NK-92 (cell line): Measurements from ENCODE around the gene ASB6.

Source experiments
- DNase-seq: peaks from one replicate; lab custom pipeline; 2025; ENCODE audit not compliant: unreplicated experiment; lab: John Stamatoyannopoulos, UW

The ASB6 gene

DNA sequence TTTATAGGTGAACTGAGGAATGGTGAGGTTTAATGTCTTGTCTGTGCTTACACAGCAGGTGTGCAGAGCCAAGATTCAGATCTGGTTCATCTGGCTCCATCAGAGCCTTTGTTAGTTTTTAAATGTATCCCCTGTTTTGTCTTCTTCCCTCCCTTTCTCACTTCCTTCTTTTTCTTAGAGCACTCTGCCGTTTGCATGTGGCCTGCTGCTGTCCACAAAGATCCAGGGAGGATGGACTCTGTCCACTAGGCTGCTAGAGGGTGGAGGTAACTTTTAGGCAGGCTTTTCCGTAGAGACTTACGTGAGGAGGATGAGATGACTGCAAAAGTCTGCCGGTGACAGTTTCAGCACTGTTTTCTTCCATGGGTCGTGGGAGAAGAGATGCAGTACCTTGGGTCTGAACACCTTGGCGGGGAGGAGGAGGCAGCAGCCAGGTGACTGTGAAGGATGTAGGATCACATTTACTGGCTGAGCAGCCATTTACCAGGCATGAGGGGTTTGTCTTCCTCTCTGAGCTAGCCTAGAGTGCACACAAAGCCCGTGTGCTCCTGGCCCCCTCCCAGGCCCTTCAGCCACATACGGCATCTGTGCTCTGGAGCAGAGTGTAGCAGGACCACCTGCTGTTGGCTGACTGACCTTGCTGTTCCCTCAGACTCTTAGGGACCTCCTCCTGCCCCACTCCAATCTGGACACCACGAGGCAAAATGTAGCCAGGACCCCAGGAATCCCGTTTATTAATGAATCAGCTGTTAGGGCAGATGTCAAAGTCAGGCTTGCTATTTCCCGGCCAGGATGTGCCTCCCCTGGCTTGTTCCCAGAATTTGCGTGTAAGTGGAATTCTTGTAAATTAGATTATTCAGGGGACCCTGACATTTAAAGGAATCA is 14.2 kb downstream of the ASB6 start:
- no peak for DNase-seq

- no peak for DNase-seq
Measured at GRCh38 chr9:129626625-129627284, 15.2 kb downstream of the ASB6 start.

- no peak for DNase-seq
Measured at GRCh38 chr9:129626079-129626624, 15.8 kb downstream of the ASB6 start, which contains the start of gene NTMT1. Gene NTMT1 (plus strand): TSS chr9:129626163. CDS start chr9:129632704, 6,541 bp downstream.

DNA sequence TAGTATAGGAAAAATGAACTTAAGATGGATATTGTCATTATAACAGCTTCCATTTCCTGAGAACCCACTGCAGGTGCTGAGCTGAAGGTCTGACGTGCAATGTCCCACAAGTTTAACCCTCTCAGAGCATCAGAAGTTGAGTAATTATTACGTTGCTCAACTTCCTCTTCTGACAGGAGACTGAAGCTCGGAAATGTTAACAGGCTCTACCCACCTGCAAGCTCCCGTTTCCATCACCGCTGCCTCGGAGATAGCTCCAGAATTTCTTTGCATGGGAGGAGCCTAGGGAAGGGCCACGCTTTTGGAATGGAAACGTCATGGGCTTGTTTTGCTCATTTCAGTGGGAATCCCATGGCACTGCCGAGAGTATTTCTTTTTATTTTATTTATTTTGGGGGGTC is 17.0 kb downstream of the ASB6 start:
- no peak for DNase-seq

DNA sequence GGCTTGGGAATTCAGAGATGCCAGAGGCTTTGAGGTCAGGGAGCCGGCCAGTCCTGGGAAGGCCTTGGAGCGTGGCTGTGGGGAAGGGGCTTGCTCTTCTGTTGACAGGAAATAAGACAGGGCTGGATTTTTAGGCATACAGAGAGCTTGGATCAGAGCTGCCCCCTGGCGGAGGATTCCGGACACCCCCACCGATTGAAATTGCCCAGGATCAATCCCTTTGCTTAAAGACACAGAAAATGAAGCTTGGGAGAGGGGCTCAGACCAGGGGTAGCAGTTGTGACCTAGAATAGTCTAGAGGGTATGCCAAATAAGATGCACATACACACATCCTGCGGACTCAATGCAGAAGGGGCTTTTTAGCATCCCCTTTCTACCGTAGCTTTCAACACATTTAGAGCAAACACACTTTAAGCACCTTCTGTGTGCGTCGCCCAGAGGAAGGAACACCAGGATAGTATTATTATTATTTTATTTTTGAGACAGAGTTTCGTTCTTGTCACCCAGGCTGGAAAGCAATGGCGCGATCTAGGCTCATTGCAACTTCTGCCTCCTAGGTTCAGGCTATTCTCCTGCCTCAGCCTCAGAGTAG is 17.7 kb downstream of the ASB6 start:
- no peak for DNase-seq

- no peak for DNase-seq
Measured at GRCh38 chr9:129623331-129623730, 18.6 kb downstream of the ASB6 start.

DNA sequence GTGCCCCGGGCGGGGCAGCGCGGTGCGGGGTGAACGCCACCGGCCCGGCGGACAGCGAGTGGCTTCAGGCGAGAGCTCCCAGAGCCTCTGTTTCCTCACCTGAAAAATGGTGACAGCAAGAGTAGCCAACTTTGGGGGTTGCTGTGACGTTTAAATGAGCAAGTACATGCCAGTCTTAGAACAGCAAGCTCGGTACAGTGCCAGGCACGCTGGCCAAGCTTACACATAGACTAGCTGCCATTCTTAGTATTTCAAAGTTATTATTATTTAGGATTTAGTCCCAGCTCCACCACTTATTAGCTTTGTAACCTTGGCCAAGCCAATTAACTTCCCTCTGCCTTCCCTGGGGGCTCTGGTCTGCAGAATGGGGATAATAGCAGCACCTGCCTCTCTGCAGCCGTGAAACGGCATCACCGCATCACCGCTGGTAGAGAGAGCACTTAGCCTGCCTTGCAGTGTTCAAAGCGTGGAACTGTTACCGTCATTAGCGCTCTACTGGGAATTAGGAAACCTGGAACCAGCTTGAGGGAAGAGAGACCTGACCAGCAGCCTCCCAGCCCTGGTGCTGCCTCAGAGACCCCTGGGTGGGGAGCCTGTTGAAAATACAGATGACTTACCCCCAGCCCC is 21.2 kb downstream of the ASB6 start, which contains the start of gene C9orf50:
Gene C9orf50, minus strand, starts transcription at position 433 of the 627 bp plus-strand sequence. CDS start 527 bp downstream, outside the sequence.
- no peak for DNase-seq

GRCh38 chr9:129619787-129620668 is 21.9 kb downstream of the ASB6 start:
- no peak for DNase-seq

- no peak for DNase-seq
Measured at GRCh38 chr9:129617167-129617566, 24.8 kb downstream of the ASB6 start.

- no peak for DNase-seq
Measured at GRCh38 chr9:129615407-129616285, 26.3 kb downstream of the ASB6 start.

GRCh38 chr9:129614932-129615331 is 27.0 kb downstream of the ASB6 start:
- no peak for DNase-seq

DNA sequence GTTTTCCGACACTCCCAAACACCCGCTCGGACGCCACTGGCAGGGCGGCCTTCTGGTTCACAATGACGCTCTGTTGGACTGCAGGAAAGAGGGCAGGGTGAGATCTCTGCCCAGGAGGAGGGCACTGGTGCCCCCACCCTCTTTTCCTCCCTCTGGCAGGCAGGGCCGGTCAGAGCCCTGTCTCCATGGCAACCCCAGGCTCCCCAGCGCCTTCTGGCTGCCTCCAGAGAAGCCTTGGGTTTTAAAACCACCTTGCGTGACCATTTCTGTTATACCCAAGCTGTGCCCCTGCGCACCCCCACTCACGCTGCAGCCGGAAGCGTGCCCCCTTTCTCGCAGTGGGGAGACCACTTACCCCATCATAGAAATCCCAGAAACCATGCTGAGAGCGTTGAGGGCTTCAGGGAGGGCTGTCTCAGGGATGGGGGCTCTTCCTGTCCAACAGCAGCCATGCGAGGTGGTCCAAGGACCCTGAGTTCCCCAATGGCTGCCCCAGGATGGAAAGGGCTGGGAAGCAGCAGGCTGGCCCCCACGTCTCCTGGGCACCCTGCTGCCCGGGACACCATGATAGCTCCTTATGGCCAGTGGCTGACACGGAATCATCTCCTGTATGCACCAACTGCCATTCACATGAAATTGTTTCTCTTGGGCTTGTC is 28.3 kb downstream of the ASB6 start:
- no peak for DNase-seq

DNA sequence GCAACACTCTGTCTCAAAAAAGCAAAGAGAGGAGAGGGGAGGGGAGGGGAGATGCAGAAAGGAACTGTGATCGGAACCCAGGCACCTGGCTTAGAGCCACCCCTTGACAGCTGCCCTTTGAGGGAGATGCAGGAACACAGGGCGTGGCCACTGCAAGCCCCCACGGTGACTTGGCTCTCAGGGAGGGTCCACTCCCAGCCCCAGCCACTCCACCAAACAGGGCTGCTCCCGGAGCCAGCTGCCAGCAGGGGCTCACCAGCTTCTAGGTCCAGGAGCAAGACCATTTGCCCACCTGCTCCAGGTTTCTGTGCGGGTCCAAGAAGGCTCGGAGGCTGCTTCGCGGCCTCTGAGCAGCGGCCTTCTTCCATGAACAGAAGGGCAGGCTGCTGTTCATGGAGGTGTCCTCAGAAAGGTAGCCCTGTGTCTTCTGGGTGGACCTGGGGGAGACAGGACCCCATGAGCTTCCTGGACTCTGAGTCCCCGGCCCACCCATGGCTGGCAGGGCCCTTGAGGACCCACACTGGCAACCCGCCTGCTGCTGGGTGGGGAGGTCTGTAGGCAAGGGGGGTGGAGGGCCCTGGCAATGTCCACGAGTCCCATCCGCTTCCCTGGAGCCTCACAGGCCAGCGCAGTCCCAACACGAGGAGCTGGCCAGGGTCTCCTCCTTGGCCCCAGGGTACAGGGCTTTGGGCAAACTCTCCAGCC is 29.0 kb downstream of the ASB6 start:
- DNase-seq, result no peak

- DNase-seq, result no peak
Measured at GRCh38 chr9:129612123-129612522, 29.8 kb downstream of the ASB6 start.

DNA sequence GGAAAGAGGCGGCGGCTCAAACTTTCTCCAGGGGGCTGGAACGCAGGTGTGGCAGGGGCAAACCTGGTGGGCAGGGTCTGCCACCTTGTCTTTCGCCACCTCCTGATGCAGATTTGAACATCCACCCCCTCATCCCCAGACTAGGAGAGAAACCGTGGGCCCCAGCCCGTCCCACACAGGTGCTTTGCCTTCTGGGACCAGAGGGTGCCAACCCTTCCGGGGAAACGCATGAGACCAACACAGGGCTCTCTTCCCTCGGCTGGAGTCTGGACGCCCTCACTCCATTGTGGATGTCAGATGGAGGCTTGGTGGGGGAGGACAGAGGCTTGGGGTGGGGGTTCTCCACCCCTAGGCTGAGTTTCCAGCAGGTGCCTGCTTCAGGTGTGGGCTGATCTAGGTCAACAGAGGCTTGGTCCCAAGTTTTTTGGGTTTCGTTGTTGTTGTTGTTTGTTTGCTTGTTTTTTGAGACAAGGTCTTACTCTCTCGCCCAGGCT is 30.6 kb downstream of the ASB6 start:
- DNase-seq, result no peak

- no peak for DNase-seq
Measured at GRCh38 chr9:129610473-129611306, 31.3 kb downstream of the ASB6 start.

DNA sequence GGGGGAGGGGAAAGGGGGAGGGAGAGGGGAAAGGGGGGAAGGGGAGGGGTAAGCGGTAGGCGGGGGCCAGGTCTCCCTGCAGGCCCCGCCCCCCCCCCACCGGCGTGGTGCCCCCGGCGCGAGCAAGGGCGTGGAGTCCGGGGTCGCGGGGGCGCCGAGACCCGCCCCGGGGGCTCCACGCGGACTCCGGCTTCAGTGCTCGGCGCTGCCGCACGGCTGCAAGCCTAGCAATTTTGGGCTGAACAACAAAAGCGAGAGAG is 31.8 kb downstream of the ASB6 start:
- DNase-seq, result no peak
